ENCODE results near the gene ENGASE.

- TF ChIP-seq CTCF (conservative IDR thresholded peaks at IDR 0.05; ENCODE audit: low read length) = no peak
- no peak for TF ChIP-seq EZH2phosphoT487 (IDR thresholded peaks at IDR 0.05; ENCODE audit: borderline replicate concordance)
Observed at GRCh38 chr17:79038545-79039135, 36.0 kb upstream of the ENGASE start.
